Liver (tissue), 3 donors: ENCODE measurements around the gene CD8B2.

Experiments
- CTCF ChIP-seq: fragments of 150-350 bp; IDR thresholded peaks from 2 replicates; pipeline ENCODE4 v1.5.1; 2017; ENCODE audit warnings: improper control_type of control experiment, low read depth, low read length; ENCODE audit not compliant: missing input control
- FOXA2 ChIP-seq: IDR thresholded peaks from 2 replicates; pipeline ENCODE4 v1.6.1; 2016; ENCODE audit warnings: antibody characterized with exemption
- GABPA ChIP-seq, 2 donors: IDR thresholded peaks in 1 of 2; conservative IDR thresholded peaks in 1 of 2; 2 replicates each; pipeline ENCODE4 v1.6.1; 2016; ENCODE audit warnings: antibody characterized with exemption in 2 of 2, mild to moderate bottlenecking in 1 of 2, moderate library complexity in 1 of 2
- JUND ChIP-seq, 2 donors: IDR thresholded peaks; 2 replicates each; pipeline ENCODE4 v1.6.1; 2016; ENCODE audit warnings: antibody characterized with exemption in 2 of 2
- REST ChIP-seq: IDR thresholded peaks from 2 replicates; pipeline ENCODE4 v1.6.1; 2016; ENCODE audit warnings: antibody characterized with exemption, mild to moderate bottlenecking
- ZBTB33 ChIP-seq: IDR thresholded peaks from 2 replicates; pipeline ENCODE4 v1.6.1; 2016; ENCODE audit warnings: antibody characterized with exemption
- donor health status: healthy.
- donor health status: healthy.

GRCh38 chr2:106554411-106554810, 67.2 kb downstream of the CD8B2 start:
- no peak for TF ChIP-seq JUND (IDR thresholded peaks at IDR 0.05)
- no peak for TF ChIP-seq ZBTB33
- no peak for TF ChIP-seq CTCF
- TF ChIP-seq GABPA (IDR thresholded peaks at IDR 0.05 in 1 of 2, conservative IDR thresholded peaks at IDR 0.05 in 1 of 2), result no peak
- TF ChIP-seq FOXA2, result no peak
- TF ChIP-seq REST, result no peak
